ENCODE results near the gene GMDS.

Gene GMDS

GRCh38 chr6:2178125-2178524 is 67.3 kb downstream of the GMDS start:
- no peak for DNase-seq (ENCODE audit: low read depth)

DNA sequence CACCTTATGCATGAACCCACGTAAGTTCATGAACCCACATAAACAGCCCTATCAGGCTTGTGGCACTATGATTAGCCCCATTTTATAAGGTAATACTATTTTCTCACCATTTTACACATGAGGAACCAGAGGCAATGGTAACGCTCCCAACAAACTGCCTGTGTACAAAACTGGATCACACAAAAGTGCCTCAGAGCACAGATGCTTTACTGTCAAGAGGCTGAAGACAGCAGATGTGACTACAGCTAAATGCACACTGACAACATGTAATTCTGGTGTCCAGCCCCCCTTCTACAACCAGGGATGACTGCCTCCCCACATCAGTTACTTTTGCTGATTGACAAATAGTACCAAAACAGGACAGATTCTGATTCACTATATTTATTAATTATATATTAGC is 69.6 kb downstream of the GMDS start:
- DNase-seq (ENCODE audit: low read depth), result no peak

- no peak for DNase-seq (ENCODE audit: low read depth)
Measured at GRCh38 chr6:2173203-2173961, 72.0 kb downstream of the GMDS start.

- DNase-seq (ENCODE audit: low read depth), result no peak
Measured at GRCh38 chr6:2171728-2172127, 73.7 kb downstream of the GMDS start.

DNA sequence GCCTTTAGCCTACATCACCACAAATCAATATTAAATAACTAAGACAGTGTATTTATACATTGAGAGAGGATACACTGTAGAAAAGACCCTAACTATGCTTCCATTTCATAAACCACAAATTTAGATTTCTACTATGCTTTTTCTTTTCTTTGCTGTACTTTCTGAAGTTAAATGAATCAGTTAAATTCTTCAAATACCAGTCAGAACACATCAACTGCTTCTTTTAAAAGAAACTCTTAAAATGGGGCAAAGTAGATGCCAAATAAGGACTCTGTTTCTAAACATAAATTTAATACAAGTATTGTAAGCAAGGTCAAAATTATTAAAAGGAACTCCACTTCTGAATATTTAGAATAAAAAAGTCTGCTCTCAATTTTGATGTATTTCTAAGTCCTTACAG is 76.9 kb downstream of the GMDS start:
- no peak for DNase-seq (ENCODE audit: low read depth)

GRCh38 chr6:2166717-2167116 is 78.7 kb downstream of the GMDS start:
- no peak for DNase-seq (ENCODE audit: low read depth)

DNA sequence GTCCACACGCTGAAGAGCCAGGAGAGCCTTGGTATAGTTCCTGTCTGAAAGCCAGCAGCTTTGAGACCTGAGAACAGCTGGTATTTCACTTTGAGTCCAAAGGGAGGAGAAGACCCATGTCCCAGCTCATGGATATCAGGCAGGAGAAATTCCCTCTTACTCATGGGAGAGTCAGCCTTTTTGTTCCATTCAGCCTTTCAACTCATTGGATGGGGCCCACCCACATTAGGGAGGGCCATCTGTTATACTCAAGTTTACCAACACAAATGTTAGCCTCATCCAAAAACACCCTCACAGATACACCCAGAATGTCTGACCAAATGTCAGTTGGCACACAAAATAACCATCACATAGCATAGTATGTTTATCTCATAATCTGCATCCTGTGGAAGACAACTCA is 80.1 kb downstream of the GMDS start:
- DNase-seq (ENCODE audit: low read depth), result no peak

GRCh38 chr6:2164481-2164880 is 80.9 kb downstream of the GMDS start:
- DNase-seq (ENCODE audit: low read depth), result no peak

GRCh38 chr6:2162079-2162445 is 83.3 kb downstream of the GMDS start:
- DNase-seq (ENCODE audit: low read depth), result no peak

- no peak for DNase-seq (ENCODE audit: low read depth)
Measured at GRCh38 chr6:2158596-2159271, 86.7 kb downstream of the GMDS start.

- DNase-seq (ENCODE audit: low read depth), result no peak
Measured at GRCh38 chr6:2157441-2158127, 87.8 kb downstream of the GMDS start.

- DNase-seq (ENCODE audit: low read depth), result no peak
Measured at GRCh38 chr6:2155206-2155605, 90.2 kb downstream of the GMDS start.

DNA sequence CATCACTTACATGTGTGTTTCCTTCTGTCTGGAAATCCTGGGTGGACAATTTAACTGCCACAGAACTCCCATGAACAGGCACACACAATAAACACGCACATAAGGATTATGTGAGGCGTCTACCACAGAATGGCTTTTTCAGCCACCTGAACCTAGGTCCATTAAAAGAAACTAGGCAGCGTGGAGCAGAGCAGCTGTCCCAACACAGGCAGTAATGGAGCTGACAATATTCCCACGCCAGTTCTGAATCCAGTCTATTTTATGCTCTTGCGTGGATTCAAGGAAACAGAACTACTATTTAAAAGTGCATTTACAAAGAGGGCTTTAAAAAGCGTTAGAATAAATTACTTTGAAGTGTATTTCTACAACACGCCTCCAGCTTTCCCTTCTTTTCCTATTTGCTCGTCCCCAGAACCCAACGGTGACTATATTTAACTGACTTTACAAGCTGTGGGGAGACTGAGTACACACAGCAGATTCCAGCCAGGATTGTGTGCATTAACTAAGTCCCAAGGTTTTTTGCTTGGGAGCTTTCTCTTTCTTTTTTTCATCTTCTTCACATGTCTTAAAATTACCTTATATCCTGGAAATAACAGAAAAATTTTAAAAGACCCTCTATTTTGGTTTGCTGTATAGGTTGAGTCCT is 95.9 kb downstream of the GMDS start:
- no peak for DNase-seq (ENCODE audit: low read depth)

- no peak for DNase-seq (ENCODE audit: low read depth)
Measured at GRCh38 chr6:2148748-2149147, 96.7 kb downstream of the GMDS start.

DNA sequence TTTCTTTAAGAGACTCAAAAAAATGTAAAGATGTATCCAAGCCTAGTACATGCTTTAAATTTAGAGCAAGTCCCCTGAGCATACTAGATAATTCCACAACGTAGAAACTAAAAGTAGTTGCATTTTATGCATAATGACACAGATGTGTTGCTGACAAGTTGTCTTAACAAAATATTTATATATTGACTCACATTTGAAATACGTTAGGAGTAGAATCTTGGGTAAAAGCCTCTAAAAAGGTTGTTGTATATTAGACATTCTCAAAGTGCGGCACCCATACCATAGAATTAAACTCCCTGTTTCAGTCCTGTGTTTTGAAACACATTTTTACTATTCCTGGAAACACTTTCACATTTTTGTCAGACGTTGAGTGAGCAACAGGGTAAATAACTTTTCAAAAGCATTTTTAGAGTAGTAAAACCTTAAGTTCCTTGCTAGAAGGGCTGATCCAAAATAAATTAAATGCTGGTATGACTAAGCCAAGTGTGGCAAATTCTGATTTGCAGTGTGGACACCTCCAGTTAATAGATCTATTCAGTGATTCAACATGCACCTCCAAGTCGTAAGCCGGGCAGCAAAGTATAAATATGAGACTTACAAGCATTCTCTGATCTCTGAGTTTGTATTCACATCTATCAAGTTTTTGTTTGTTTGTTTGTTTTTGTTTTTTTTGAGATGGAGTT is 97.5 kb downstream of the GMDS start:
- DNase-seq (ENCODE audit: low read depth), result no peak

GRCh38 chr6:2147261-2147660 is 98.1 kb downstream of the GMDS start:
- no peak for DNase-seq (ENCODE audit: low read depth)

GRCh38 chr6:2144210-2144609 is 101.2 kb downstream of the GMDS start:
- DNase-seq (ENCODE audit: low read depth), result no peak

- DNase-seq (ENCODE audit: low read depth), result no peak
Measured at GRCh38 chr6:2141644-2142290, 103.6 kb downstream of the GMDS start.

GRCh38 chr6:2140438-2141128 is 104.8 kb downstream of the GMDS start:
- DNase-seq (ENCODE audit: low read depth), result no peak

DNA sequence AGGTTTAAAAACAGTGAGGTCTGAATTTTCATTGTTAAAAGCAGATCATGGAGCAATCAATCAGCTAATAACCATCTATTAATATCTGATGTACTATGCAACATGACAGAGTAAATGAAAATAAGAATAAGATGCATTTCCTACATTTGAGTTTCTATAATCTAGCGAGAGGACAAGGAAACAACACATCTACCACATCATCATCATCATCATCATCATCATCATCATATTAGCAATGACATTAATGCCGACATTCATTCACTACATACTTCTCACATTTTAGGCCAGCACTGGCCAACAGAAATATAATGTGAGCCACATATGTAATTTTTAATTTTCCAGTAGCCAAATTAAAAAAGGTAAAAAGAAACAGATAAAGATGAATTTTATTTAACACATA is 110.0 kb downstream of the GMDS start:
- DNase-seq (ENCODE audit: low read depth), result no peak

DNA sequence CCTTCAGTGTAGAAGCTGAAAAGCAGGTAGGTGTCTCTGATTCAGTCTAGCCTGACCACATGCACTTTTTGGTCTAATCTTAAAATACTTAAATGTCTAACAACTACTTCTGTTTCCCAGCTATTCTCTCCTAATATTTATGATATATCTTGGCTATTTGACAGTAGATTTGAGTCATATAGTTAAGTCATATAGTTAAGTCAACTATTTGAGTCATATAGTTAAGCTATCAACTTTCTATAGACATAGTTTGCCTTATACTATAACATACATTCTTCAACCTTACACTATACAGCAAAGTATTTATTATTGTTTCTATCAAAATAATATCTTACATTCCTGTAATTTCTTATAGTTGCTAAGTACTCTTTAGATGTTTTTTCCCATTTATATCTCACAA is 110.9 kb downstream of the GMDS start:
- DNase-seq (ENCODE audit: low read depth), result no peak

All from stimulated activated CD8-positive, alpha-beta memory T cell treated with anti-CD3 and anti-CD28 coated beads, Interleukin-4, amount 100 ng/mL, for 24 hours (primary cell).